GM12873 (cell line): ENCODE data around the gene HOXD8.

Source experiments
- CTCF ChIP-seq: IDR thresholded peaks from 2 replicates; pipeline ENCODE4 v1.5.1; 2012; ENCODE audit warnings: low read depth, mild to moderate bottlenecking, moderate library complexity, low read length, control low read depth; ENCODE audit not compliant: insufficient read depth; ENCODE audit errors: missing control alignments

The HOXD8 gene

GRCh38 chr2:176082824-176083751, 46.4 kb upstream of the HOXD8 start:
- TF ChIP-seq CTCF = no peak

GRCh38 chr2:176083796-176084261, 45.7 kb upstream of the HOXD8 start, which contains the start of gene EVX2:
Gene EVX2 (minus strand): TSS chr2:176083962. CDS start chr2:176083776, 186 bp downstream.
- TF ChIP-seq CTCF = no peak

- no peak for TF ChIP-seq CTCF
Observed at GRCh38 chr2:176084611-176085119, 44.8 kb upstream of the HOXD8 start.

- TF ChIP-seq CTCF = no peak
Observed at GRCh38 chr2:176085120-176085788, 44.3 kb upstream of the HOXD8 start.

- TF ChIP-seq CTCF = peak; percentile 25
Observed at GRCh38 chr2:176085861-176086771, 43.4 kb upstream of the HOXD8 start.

- TF ChIP-seq CTCF = no peak
Observed at GRCh38 chr2:176087330-176088047, 42.0 kb upstream of the HOXD8 start.
